ENCODE measurements around the gene LRRTM1.

The LRRTM1 gene

DNA sequence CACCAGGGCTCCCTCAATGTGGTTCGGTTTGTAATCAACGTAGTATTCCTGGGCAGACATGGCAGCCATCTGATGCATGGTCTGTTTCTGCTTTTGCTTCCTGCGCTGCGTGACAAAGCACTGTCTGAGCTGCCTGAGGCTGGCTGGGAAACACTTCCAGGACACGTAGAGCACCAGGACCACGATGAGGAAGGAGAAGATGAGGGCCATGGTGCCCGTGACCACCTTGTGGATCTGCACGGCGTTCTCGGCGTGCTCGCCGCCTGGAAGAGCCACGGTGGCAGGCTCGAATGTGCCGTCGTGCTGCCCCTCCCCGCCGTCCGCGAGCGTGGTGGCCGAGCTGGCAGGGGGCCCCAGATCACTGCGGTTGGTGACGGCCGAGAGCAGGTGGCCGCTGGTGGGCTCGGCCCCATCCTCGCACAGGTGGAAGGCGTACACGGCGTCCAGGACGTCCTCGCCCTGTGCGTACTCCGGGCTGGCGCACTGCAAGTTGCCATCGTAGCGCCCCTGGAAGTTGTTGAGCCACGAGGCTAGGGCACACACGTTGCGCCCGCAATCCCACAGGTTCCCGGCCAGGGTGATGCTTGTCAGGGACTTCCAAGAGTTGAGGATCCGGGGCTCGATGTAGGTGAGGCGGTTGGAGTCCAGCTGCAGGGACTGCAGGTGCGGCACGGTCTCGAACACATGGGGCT lies 2.1 kb downstream of the LRRTM1 start:
- DNase-seq (ENCODE audit: low spot score): no peak
- TF ChIP-seq, protein P1, sequence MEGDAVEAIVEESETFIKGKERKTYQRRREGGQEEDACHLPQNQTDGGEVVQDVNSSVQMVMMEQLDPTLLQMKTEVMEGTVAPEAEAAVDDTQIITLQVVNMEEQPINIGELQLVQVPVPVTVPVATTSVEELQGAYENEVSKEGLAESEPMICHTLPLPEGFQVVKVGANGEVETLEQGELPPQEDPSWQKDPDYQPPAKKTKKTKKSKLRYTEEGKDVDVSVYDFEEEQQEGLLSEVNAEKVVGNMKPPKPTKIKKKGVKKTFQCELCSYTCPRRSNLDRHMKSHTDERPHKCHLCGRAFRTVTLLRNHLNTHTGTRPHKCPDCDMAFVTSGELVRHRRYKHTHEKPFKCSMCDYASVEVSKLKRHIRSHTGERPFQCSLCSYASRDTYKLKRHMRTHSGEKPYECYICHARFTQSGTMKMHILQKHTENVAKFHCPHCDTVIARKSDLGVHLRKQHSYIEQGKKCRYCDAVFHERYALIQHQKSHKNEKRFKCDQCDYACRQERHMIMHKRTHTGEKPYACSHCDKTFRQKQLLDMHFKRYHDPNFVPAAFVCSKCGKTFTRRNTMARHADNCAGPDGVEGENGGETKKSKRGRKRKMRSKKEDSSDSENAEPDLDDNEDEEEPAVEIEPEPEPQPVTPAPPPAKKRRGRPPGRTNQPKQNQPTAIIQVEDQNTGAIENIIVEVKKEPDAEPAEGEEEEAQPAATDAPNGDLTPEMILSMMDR (IDR thresholded peaks at IDR 0.05; ENCODE audit: extremely low read depth, missing control alignments): no peak

DNA sequence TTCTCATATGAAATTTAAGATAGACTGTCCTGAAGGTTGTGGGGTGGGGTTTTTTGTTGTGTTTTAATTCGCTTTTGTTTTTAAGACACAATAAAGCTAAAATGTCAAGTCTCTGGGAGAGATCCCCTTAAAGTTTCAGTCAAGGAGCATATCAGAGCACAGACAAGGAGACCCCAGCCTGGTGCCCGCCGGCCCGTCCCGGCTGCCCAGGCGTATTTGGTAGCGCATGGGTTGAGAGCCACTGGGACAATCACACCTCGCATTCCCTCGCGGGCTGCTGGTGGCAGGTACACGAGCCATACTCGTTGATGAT lies 2.6 kb downstream of the LRRTM1 start:
- no peak for DNase-seq (ENCODE audit: low spot score)
- TF ChIP-seq, protein P1 (IDR thresholded peaks at IDR 0.05; ENCODE audit: extremely low read depth, missing control alignments): no peak

DNA sequence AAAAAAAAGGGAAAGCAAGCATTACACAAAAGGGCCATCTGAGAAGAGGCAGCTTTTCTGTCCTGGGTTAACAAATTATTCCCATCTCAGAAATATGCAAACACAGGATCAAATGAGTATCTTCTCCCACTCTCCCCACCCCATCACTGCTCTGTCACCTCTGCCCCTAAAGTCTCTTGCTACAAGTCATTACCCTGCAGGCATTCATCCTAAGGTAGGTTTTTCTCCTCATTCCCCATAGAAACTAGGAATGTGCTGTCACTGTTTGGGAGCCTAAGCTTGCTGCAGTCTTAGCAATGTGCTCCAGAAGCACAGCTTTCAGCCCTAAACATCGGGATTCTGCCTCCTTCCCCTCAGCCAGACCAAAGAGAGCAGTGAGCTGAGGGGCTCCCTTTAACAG lies 3.6 kb downstream of the LRRTM1 start:
- DNase-seq (ENCODE audit: low spot score): no peak
- TF ChIP-seq, protein P1 (IDR thresholded peaks at IDR 0.05; ENCODE audit: extremely low read depth, missing control alignments): no peak

DNA sequence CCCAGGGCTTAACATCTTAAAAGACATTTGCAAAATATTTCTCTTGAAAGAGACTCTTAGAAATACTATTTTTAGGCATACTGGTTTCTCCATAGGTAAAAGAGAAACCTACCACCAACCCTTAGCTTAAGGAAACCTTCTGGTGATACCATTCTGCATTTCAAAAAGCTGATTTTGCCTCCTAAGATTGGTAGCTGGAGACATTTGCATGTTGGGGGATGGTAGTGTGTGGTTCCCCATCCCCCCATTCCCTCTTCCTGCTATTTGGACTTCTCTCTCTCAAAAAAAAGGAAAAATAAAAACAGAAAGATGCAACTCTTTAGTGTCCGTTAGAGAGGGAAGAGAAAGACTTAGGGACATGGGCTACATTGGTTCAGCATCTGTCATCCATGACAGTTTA lies 4.2 kb downstream of the LRRTM1 start:
- TF ChIP-seq, protein P1 (IDR thresholded peaks at IDR 0.05; ENCODE audit: extremely low read depth, missing control alignments): no peak
- DNase-seq (ENCODE audit: low spot score): no peak

DNA sequence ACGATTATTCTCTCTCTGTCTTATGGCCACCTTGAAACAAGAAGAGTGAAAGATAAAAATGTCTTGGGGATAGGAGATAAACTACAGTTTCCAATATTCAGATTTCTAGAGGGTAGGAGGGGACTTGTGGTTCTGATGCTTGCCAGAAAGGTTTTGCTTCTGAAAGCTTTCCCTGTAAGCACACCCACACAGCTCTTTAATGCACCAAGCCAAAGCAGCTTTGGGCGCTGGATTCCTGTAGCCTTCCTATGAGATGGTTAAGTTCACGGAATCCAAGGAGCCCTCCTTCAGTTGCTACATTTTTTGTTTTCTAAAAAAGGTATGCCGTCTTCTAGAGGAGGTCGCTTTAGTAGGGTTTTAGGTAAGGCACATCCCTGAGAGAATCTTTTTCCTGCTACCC lies 4.9 kb downstream of the LRRTM1 start:
- TF ChIP-seq, protein P1 (IDR thresholded peaks at IDR 0.05; ENCODE audit: extremely low read depth, missing control alignments): no peak
- no peak for DNase-seq (ENCODE audit: low spot score)

DNA sequence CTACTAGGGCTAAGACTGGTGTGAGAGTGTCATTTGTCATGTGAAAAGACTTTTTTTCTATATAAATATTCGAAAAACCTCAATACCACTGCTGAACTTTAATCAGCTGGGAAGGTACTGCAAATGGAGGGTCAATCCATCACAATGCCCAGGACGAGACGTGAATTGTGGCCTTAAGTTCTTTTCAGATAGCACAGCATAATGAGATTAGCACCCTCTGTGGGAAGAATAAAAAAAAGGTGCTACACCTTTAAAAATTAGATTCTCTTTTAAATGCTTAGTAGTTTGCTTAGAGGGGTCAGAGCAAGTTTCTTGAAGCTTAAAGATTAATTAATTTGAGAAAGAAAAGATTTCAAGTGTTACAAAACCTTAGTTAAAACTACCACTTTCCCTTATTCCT lies 5.6 kb downstream of the LRRTM1 start:
- TF ChIP-seq, protein P1 (IDR thresholded peaks at IDR 0.05; ENCODE audit: extremely low read depth, missing control alignments): no peak
- DNase-seq (ENCODE audit: low spot score): no peak

DNA sequence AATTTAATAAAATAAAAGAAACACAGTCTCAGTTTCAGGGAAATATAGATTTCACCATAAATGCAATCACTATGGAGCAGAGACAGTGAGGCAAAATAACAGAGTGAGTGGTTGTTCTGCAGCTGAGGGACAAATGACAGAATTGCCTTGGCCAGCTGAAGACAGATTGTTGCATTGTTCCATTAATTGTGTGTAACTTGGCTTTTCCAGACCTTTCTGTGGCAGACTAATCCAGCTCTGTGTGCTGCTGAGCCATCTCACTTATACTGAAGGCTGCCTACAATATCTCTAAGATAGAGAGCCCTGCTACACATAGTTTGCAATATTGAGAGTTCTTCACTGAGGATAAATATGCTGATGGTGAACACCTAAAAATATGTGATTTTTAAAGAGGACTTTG lies 11.5 kb downstream of the LRRTM1 start:
- TF ChIP-seq, protein P1 (IDR thresholded peaks at IDR 0.05; ENCODE audit: extremely low read depth, missing control alignments): no peak

More for the DNA sequence above, 11.5 kb downstream of the LRRTM1 start:
- no peak for DNase-seq (ENCODE audit: low spot score)
